ENCODE data around the gene ALDH1L2.

DNA sequence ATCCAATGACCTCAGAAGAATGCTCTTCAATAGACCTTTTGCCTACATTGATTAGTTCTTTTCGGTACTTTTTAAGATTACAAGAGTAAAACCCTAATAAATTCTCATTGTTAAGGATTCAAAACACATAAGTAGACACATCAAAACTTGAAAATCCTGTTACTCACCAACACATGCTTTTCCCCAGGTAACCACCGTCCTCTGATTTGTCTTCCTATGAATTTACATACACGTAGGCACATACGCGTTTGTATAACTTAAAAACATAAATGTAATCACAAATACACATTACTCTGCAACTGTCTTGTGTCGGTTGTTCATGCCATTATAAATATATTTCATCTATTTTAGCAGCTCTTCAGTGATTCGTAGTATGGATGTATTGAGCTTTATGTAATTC is 22.4 kb upstream of the ALDH1L2 start:
- TF ChIP-seq POLR2A (IDR thresholded peaks at IDR 0.05) (no peak), POLR2AphosphoS5 (IDR thresholded peaks at IDR 0.05) (no peak), EP300 (IDR thresholded peaks at IDR 0.05) (no peak)
- TF ChIP-seq, protein P1, sequence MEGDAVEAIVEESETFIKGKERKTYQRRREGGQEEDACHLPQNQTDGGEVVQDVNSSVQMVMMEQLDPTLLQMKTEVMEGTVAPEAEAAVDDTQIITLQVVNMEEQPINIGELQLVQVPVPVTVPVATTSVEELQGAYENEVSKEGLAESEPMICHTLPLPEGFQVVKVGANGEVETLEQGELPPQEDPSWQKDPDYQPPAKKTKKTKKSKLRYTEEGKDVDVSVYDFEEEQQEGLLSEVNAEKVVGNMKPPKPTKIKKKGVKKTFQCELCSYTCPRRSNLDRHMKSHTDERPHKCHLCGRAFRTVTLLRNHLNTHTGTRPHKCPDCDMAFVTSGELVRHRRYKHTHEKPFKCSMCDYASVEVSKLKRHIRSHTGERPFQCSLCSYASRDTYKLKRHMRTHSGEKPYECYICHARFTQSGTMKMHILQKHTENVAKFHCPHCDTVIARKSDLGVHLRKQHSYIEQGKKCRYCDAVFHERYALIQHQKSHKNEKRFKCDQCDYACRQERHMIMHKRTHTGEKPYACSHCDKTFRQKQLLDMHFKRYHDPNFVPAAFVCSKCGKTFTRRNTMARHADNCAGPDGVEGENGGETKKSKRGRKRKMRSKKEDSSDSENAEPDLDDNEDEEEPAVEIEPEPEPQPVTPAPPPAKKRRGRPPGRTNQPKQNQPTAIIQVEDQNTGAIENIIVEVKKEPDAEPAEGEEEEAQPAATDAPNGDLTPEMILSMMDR (IDR thresholded peaks at IDR 0.05): no peak

Measured in suprapubic skin (tissue), 4 donors.